Measurements from ENCODE around the gene CCDC28A.

The CCDC28A gene

DNA sequence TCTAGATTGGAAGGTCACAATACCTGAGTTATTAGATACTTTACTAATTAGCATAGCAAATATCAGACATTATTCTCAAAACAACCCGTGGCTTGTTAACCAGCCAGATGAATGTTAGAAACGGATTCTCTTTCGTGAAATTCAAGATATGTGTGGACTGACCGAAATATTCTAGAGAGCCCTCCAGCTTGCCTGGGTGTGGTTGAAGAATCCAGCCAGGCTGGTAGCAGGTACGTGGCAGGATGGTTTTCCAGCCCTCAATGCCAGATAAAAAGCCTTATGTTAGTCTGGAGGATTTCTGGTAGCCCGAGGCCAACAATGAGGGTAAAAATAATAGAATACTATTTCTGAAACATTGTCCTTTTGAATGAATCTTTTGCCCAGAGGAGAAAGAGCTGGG lies 41.7 kb downstream of the CCDC28A start:
- Histone ChIP-seq H2BK120ac (ENCODE audit: insufficient read depth, low read length, poor library complexity) (no peak overlapping the region), H3K4me1 (ENCODE audit: control insufficient read depth in 1 of 2, insufficient read depth in 2 of 2, low read length in 2 of 2) (peaks cover 16 to 22% of the 10 kb centered on the region in 2 experiments), H3K27me3 (ENCODE audit: insufficient read depth, low read length) (no peaks in the 10 kb centered on the region), H4K91ac (ENCODE audit: low read depth, low read length) (no peak overlapping the region), H2AFZ (ENCODE audit: insufficient read depth, low read length, poor library complexity) (no peak overlapping the region), H4K8ac (ENCODE audit: low read depth, low read length) (no peak overlapping the region), H2BK5ac (ENCODE audit: low read depth, low read length, poor library complexity) (no peak overlapping the region), H3K9me3 (ENCODE audit: insufficient read depth, low read depth, low read length) (no peaks in the 10 kb centered on the region), H3K27ac (ENCODE audit: low read depth, low read length) (no peak overlapping the region), H3K79me2 (ENCODE audit: control insufficient read depth, insufficient read depth, low read length, poor library complexity) (peaks cover 2% of the 10 kb centered on the region), H3K36me3 (ENCODE audit: control insufficient read depth in 1 of 2, insufficient read depth in 2 of 2, low read length in 2 of 2) (no peaks in the 10 kb centered on the region), H4K12ac (ENCODE audit: low read depth, low read length) (no peak overlapping the region), H3K14ac (ENCODE audit: low read length) (no peak overlapping the region), H3K4ac (ENCODE audit: low read depth, low read length) (no peak overlapping the region), H2AK5ac (ENCODE audit: low read length) (no peak overlapping the region), H3K9ac (ENCODE audit: low read length) (no peak overlapping the region), H3K79me1 (ENCODE audit: low read length) (peaks cover 25% of the 10 kb centered on the region), H3K23ac (ENCODE audit: low read length) (no peak overlapping the region), H2BK12ac (ENCODE audit: low read length) (peak overlapping the region; percentile 78), H3K18ac (ENCODE audit: low read length) (no peak overlapping the region), H3K4me3 (ENCODE audit: low read depth, low read length) (no peak overlapping the region), H3K4me2 (ENCODE audit: low read length) (no peak overlapping the region)
- peak; percentile 90 to 96 for DNase-seq
- no CpG with 5 or more reads among the region's 6 CpGs for WGBS (ENCODE audit: extremely low coverage, insufficient coverage, insufficient read length)

DNA sequence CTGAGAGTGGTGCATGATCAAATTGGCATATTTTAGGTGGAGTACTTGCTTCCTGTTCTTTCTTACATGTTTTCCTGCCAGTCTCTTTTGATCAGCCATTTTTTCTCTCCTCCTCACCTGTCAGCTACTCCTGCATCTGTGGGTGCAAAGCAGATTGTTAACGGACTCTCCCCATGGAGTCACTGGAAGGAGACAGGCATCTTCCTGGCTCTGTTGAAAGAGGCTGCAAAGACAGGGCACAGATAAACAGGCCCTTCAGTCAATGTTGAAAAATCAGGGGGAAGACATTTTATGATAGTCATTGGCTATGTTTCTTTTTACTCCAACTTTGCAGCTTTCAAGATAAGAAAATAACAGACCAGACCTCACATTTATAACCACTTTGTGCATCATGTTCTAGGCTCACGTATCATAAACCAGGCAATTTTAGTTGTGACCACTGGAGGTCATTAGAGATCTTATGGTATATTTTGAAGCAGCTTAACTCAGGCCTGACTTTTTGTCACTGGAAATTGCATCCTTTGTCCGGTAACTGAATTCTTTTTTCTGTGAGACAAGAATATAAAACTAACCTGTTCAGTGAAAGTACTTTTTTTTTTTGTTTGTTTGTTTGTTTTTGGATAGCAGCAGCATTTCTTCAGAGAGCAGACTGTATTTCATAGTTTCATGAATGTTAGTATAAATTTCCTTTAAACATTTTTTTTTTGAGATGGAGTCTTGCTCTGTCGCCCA lies 42.4 kb downstream of the CCDC28A start:
- peak; percentile 30 to 83 for DNase-seq
- H3K9me3 ChIP-seq (ENCODE audit: insufficient read depth, low read depth, low read length): no peaks in the 10 kb centered on the region
- H3K27ac ChIP-seq (ENCODE audit: low read depth, low read length): no peak overlapping the region
- H2BK120ac ChIP-seq (ENCODE audit: insufficient read depth, low read length, poor library complexity): no peak overlapping the region
- no peak overlapping the region for H3K14ac ChIP-seq (ENCODE audit: low read length)
- no peak overlapping the region for H4K8ac ChIP-seq (ENCODE audit: low read depth, low read length)
- H2AK5ac ChIP-seq (ENCODE audit: low read length): no peak overlapping the region
- peaks cover 2% of the 10 kb centered on the region for H3K79me2 ChIP-seq (ENCODE audit: control insufficient read depth, insufficient read depth, low read length, poor library complexity)
- H3K18ac ChIP-seq (ENCODE audit: low read length): no peak overlapping the region
- peaks cover 16 to 23% of the 10 kb centered on the region in 2 experiments for H3K4me1 ChIP-seq (ENCODE audit: control insufficient read depth in 1 of 2, insufficient read depth in 2 of 2, low read length in 2 of 2)
- H3K4ac ChIP-seq (ENCODE audit: low read depth, low read length): no peak overlapping the region
- H3K36me3 ChIP-seq (ENCODE audit: control insufficient read depth in 1 of 2, insufficient read depth in 2 of 2, low read length in 2 of 2): no peaks in the 10 kb centered on the region
- H4K12ac ChIP-seq (ENCODE audit: low read depth, low read length): no peak overlapping the region
- no peak overlapping the region for H3K4me2 ChIP-seq (ENCODE audit: low read length)
- no peaks in the 10 kb centered on the region for H3K27me3 ChIP-seq (ENCODE audit: insufficient read depth, low read length)
- H4K91ac ChIP-seq (ENCODE audit: low read depth, low read length): peak overlapping the region; percentile 87
- no CpG with 5 or more reads among the region's 4 CpGs for WGBS (ENCODE audit: extremely low coverage, insufficient coverage, insufficient read length)
- no peak overlapping the region for H3K9ac ChIP-seq (ENCODE audit: low read length)
- no peak overlapping the region for H2BK5ac ChIP-seq (ENCODE audit: low read depth, low read length, poor library complexity)
- H3K4me3 ChIP-seq (ENCODE audit: low read depth, low read length): no peak overlapping the region
- peaks cover 25% of the 10 kb centered on the region for H3K79me1 ChIP-seq (ENCODE audit: low read length)
- no peak overlapping the region for H3K23ac ChIP-seq (ENCODE audit: low read length)
- peak overlapping the region; percentile 86 for H2BK12ac ChIP-seq (ENCODE audit: low read length)
- H2AFZ ChIP-seq (ENCODE audit: insufficient read depth, low read length, poor library complexity): no peak overlapping the region

DNA sequence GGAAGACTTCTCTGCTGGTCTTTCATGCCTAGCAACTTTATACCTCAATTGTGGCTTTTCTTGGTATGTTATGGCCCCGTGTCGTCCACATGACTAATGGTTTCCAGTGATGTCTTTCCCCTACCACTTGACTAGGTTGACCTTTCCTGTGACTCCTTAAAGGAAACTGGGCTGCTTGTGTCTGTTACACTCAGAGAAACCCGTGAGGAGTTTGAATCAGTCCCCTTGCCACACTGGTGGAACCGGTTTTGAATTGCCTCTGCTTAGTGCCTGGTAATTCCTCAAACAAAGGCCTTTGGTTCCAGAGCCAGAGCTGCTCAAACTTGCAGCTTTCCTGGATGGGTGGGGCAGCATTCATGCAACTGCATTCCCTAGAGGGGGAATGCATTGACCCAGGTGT lies 44.2 kb downstream of the CCDC28A start:
- H2AFZ ChIP-seq (ENCODE audit: insufficient read depth, low read length, poor library complexity): no peak overlapping the region
- H4K91ac ChIP-seq (ENCODE audit: low read depth, low read length): peak overlapping the region; percentile 88
- H4K8ac ChIP-seq (ENCODE audit: low read depth, low read length): peak overlapping the region; percentile 74
- H3K79me1 ChIP-seq (ENCODE audit: low read length): peaks cover 27% of the 10 kb centered on the region
- H2BK12ac ChIP-seq (ENCODE audit: low read length): no peak overlapping the region
- DNase-seq: peak; percentile 99 to 100
- no peak overlapping the region for H3K23ac ChIP-seq (ENCODE audit: low read length)
- H2AK5ac ChIP-seq (ENCODE audit: low read length): no peak overlapping the region
- no CpG with 5 or more reads among the region's 4 CpGs for WGBS (ENCODE audit: extremely low coverage, insufficient coverage, insufficient read length)
- H3K18ac ChIP-seq (ENCODE audit: low read length): no peak overlapping the region
- peak overlapping the region; percentile 50 for H3K4me2 ChIP-seq (ENCODE audit: low read length)
- peaks cover 16 to 24% of the 10 kb centered on the region in 2 experiments for H3K4me1 ChIP-seq (ENCODE audit: control insufficient read depth in 1 of 2, insufficient read depth in 2 of 2, low read length in 2 of 2)
- H3K14ac ChIP-seq (ENCODE audit: low read length): no peak overlapping the region
- no peaks in the 10 kb centered on the region for H3K9me3 ChIP-seq (ENCODE audit: insufficient read depth, low read depth, low read length)
- H2BK120ac ChIP-seq (ENCODE audit: insufficient read depth, low read length, poor library complexity): no peak overlapping the region
- no peak overlapping the region for H4K12ac ChIP-seq (ENCODE audit: low read depth, low read length)
- H3K4me3 ChIP-seq (ENCODE audit: low read depth, low read length): no peak overlapping the region
- peak overlapping the region; percentile 69 for H2BK5ac ChIP-seq (ENCODE audit: low read depth, low read length, poor library complexity)
- no peak overlapping the region for H3K9ac ChIP-seq (ENCODE audit: low read length)
- H3K36me3 ChIP-seq (ENCODE audit: control insufficient read depth in 1 of 2, insufficient read depth in 2 of 2, low read length in 2 of 2): no peaks in the 10 kb centered on the region
- H3K4ac ChIP-seq (ENCODE audit: low read depth, low read length): no peak overlapping the region
- H3K79me2 ChIP-seq (ENCODE audit: control insufficient read depth, insufficient read depth, low read length, poor library complexity): peaks cover 2% of the 10 kb centered on the region
- H3K27ac ChIP-seq (ENCODE audit: low read depth, low read length): peak overlapping the region; percentile 97
- no peaks in the 10 kb centered on the region for H3K27me3 ChIP-seq (ENCODE audit: insufficient read depth, low read length)

DNA sequence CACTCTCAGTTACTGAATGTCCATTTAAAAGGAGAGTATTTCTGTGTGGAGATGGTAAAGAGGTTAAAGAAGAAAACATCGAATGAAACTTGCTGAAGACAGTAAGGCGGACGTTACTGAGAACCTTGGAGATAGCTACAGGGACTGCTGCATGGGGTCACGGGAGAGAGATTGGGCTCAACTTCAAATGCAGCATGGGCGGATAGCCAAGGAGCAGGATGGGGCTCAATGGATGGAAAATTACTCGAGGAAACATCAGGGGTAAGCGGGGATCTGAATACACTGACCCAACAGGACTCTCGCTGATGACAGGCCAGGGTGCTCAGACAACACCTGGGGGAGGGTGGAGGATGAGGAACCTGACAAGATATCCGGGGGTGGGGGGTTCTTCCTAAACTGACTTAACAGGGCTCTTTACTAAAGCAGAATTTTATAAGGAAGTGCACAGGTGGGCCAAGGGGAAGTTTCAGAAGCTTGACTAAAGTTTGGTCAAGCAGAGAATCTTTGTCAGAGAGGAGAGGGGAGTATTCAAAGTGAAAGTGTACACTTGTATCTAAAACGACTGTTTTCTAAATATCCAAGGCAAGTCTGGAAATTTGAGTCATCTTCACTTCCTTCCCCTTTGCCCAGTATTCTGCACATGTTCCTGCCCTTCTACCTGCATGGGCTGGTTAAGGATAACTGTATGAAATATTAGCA lies 45.1 kb downstream of the CCDC28A start:
- DNase-seq: peak in 1 of 2 donors; percentile 53
- peak overlapping the region; percentile 69 for H2BK5ac ChIP-seq (ENCODE audit: low read depth, low read length, poor library complexity)

More for the DNA sequence above, 45.1 kb downstream of the CCDC28A start:
- Histone ChIP-seq H3K4me1 (ENCODE audit: control insufficient read depth in 1 of 2, insufficient read depth in 2 of 2, low read length in 2 of 2) (peaks cover 13 to 21% of the 10 kb centered on the region in 2 experiments), H3K79me1 (ENCODE audit: low read length) (peaks cover 24% of the 10 kb centered on the region), H2AK5ac (ENCODE audit: low read length) (peak overlapping the region; percentile 21), H4K91ac (ENCODE audit: low read depth, low read length) (peak overlapping the region; percentile 88), H2AFZ (ENCODE audit: insufficient read depth, low read length, poor library complexity) (peak overlapping the region; percentile 3), H3K18ac (ENCODE audit: low read length) (peak overlapping the region; percentile 51), H3K36me3 (ENCODE audit: control insufficient read depth in 1 of 2, insufficient read depth in 2 of 2, low read length in 2 of 2) (no peaks in the 10 kb centered on the region), H2BK120ac (ENCODE audit: insufficient read depth, low read length, poor library complexity) (peak overlapping the region; percentile 83), H3K9ac (ENCODE audit: low read length) (no peak overlapping the region), H3K4me2 (ENCODE audit: low read length) (peak overlapping the region; percentile 50), H4K12ac (ENCODE audit: low read depth, low read length) (no peak overlapping the region), H3K4me3 (ENCODE audit: low read depth, low read length) (no peak overlapping the region), H3K27ac (ENCODE audit: low read depth, low read length) (peak overlapping the region; percentile 97), H3K14ac (ENCODE audit: low read length) (peak overlapping the region; percentile 51), H3K23ac (ENCODE audit: low read length) (peak overlapping the region; percentile 62), H2BK12ac (ENCODE audit: low read length) (peak overlapping the region; percentile 68), H3K27me3 (ENCODE audit: insufficient read depth, low read length) (no peaks in the 10 kb centered on the region), H3K4ac (ENCODE audit: low read depth, low read length) (peak overlapping the region; percentile 5), H3K79me2 (ENCODE audit: control insufficient read depth, insufficient read depth, low read length, poor library complexity) (peaks cover 2% of the 10 kb centered on the region), H4K8ac (ENCODE audit: low read depth, low read length) (peak overlapping the region; percentile 64), H3K9me3 (ENCODE audit: insufficient read depth, low read depth, low read length) (no peaks in the 10 kb centered on the region)
- no CpG with 5 or more reads among the region's 10 CpGs for WGBS (ENCODE audit: extremely low coverage, insufficient coverage, insufficient read length)

Measured in trophoblast cell (in vitro differentiated cells and primary cell).